Trophoblast cell (in vitro differentiated cells and primary cell): ENCODE results near the gene FAM219A.
"Not testable (repeated sequence)": the region's sequence is repeated elsewhere in the genome, so short reads cannot be mapped to it uniquely, and the experiment has no call there.

Experiments
- DNase-seq, 2 donors: peaks; one replicate each; pipeline ENCODE4 v3.0.0-alpha.2; 2016
- H2AFZ ChIP-seq: 2 replicates; pipeline ENCODE4 v1.6.1; 2013; ENCODE audit warnings: low read length, moderate library complexity, mild to moderate bottlenecking; ENCODE audit not compliant: insufficient read depth, poor library complexity
- H2AK5ac ChIP-seq: 2 replicates; pipeline ENCODE4 v1.6.1; 2013; ENCODE audit warnings: mild to moderate bottlenecking, low read length
- H2BK120ac ChIP-seq: 2 replicates; pipeline ENCODE4 v1.6.1; 2013; ENCODE audit warnings: low read length, mild to moderate bottlenecking, moderate library complexity; ENCODE audit not compliant: insufficient read depth, poor library complexity
- H2BK12ac ChIP-seq: 2 replicates; pipeline ENCODE4 v1.6.1; 2013; ENCODE audit warnings: mild to moderate bottlenecking, low read length, moderate library complexity
- H2BK5ac ChIP-seq: 2 replicates; pipeline ENCODE4 v1.6.1; 2013; ENCODE audit warnings: low read length, low read depth, moderate library complexity, mild to moderate bottlenecking; ENCODE audit not compliant: poor library complexity
- H3K14ac ChIP-seq: 2 replicates; pipeline ENCODE4 v1.6.1; 2013; ENCODE audit warnings: mild to moderate bottlenecking, low read length
- H3K18ac ChIP-seq: 2 replicates; pipeline ENCODE4 v1.6.1; 2013; ENCODE audit warnings: mild to moderate bottlenecking, low read length
- H3K23ac ChIP-seq: 2 replicates; pipeline ENCODE4 v1.6.1; 2013; ENCODE audit warnings: low read length
- H3K27ac ChIP-seq: 2 replicates; pipeline ENCODE4 v1.5.1; 2013; ENCODE audit warnings: low read depth, mild to moderate bottlenecking, inconsistent platforms, low read length, moderate library complexity
- H3K27me3 ChIP-seq: 2 replicates; pipeline ENCODE4 v1.6.1; 2013; ENCODE audit warnings: inconsistent platforms, mild to moderate bottlenecking, low read length, moderate library complexity; ENCODE audit not compliant: insufficient read depth
- H3K36me3 ChIP-seq, 2 experiments: 1 replicate in 1 of 2; 2 replicates in 1 of 2; pipeline ENCODE4 v1.6.1; 2013; ENCODE audit warnings: low read length in 2 of 2, mild to moderate bottlenecking in 2 of 2, moderate library complexity in 1 of 2; ENCODE audit not compliant: insufficient read depth in 2 of 2, control insufficient read depth in 1 of 2
- H3K4ac ChIP-seq: 2 replicates; pipeline ENCODE4 v1.6.1; 2013; ENCODE audit warnings: low read depth, mild to moderate bottlenecking, low read length, moderate library complexity
- H3K4me1 ChIP-seq, 2 experiments: 1 replicate in 1 of 2; 2 replicates in 1 of 2; pipeline ENCODE4 v1.6.1; 2013; ENCODE audit warnings: low read length in 2 of 2, mild to moderate bottlenecking in 2 of 2, moderate library complexity in 1 of 2; ENCODE audit not compliant: insufficient read depth in 2 of 2, control insufficient read depth in 1 of 2
- H3K4me2 ChIP-seq: 2 replicates; pipeline ENCODE4 v1.6.1; 2013; ENCODE audit warnings: inconsistent platforms, mild to moderate bottlenecking, low read length, moderate library complexity
- H3K4me3 ChIP-seq: 2 replicates; pipeline ENCODE4 v1.5.1; 2013; ENCODE audit warnings: mild to moderate bottlenecking, low read depth, low read length, inconsistent platforms
- H3K79me1 ChIP-seq: one replicate; pipeline ENCODE4 v1.6.1; 2013; ENCODE audit warnings: low read length
- H3K79me2 ChIP-seq: 2 replicates; pipeline ENCODE4 v1.6.1; 2013; ENCODE audit warnings: low read length, mild to moderate bottlenecking; ENCODE audit not compliant: control insufficient read depth, insufficient read depth, poor library complexity
- H3K9ac ChIP-seq: 2 replicates; pipeline ENCODE4 v1.6.1; 2013; ENCODE audit warnings: mild to moderate bottlenecking, low read length
- H3K9me3 ChIP-seq: 2 replicates; pipeline ENCODE4 v1.6.1; 2013; ENCODE audit warnings: low read depth, mild to moderate bottlenecking, control low read depth, inconsistent platforms, low read length; ENCODE audit not compliant: insufficient read depth
- H4K12ac ChIP-seq: 2 replicates; pipeline ENCODE4 v1.6.1; 2013; ENCODE audit warnings: low read depth, mild to moderate bottlenecking, low read length, moderate library complexity
- H4K8ac ChIP-seq: 2 replicates; pipeline ENCODE4 v1.6.1; 2013; ENCODE audit warnings: low read depth, mild to moderate bottlenecking, low read length, moderate library complexity
- H4K91ac ChIP-seq: one replicate; pipeline ENCODE4 v1.6.1; 2013; ENCODE audit warnings: low read depth, mild to moderate bottlenecking, low read length, moderate library complexity
- WGBS: extraction: QIAGEN DNeasy Blood & Tissue Kit; methylation state at CpG from one replicate; pipeline ENCODE4 v1.1.7; 2013; ENCODE audit warnings: missing lambda C conversion rate; ENCODE audit not compliant: insufficient read length, insufficient coverage; ENCODE audit errors: extremely low coverage; 5-methylcytosine and 5-hydroxymethylcytosine counted together

Gene FAM219A

GRCh38 chr9:34443976-34444375, 14.4 kb downstream of the FAM219A start:
- H3K18ac ChIP-seq = no peak overlapping the region
- H3K27ac ChIP-seq = no peak overlapping the region
- H2BK120ac ChIP-seq = no peak overlapping the region
- H4K8ac ChIP-seq = no peak overlapping the region
- no peaks in the 10 kb centered on the region for H3K36me3 ChIP-seq
- H4K91ac ChIP-seq = no peak overlapping the region
- no peak overlapping the region for H3K4me3 ChIP-seq
- no peak overlapping the region for H4K12ac ChIP-seq
- H3K14ac ChIP-seq = no peak overlapping the region
- H2AFZ ChIP-seq = no peak overlapping the region
- H3K4ac ChIP-seq = no peak overlapping the region
- no peak overlapping the region for H3K9ac ChIP-seq
- H3K4me1 ChIP-seq = no peaks in the 10 kb centered on the region
- no peak overlapping the region for H2AK5ac ChIP-seq
- H3K23ac ChIP-seq = no peak overlapping the region
- no peaks in the 10 kb centered on the region for H3K27me3 ChIP-seq
- no peaks in the 10 kb centered on the region for H3K9me3 ChIP-seq
- H2BK12ac ChIP-seq = no peak overlapping the region
- H3K79me2 ChIP-seq = no peaks in the 10 kb centered on the region
- no peak overlapping the region for H2BK5ac ChIP-seq
- H3K4me2 ChIP-seq = no peak overlapping the region
- H3K79me1 ChIP-seq = no peaks in the 10 kb centered on the region
- DNase-seq = no peak

- no peak overlapping the region for H3K23ac ChIP-seq
- H3K18ac ChIP-seq = no peak overlapping the region
- no peak overlapping the region for H4K12ac ChIP-seq
- H3K79me2 ChIP-seq = no peaks in the 10 kb centered on the region
- H3K4me3 ChIP-seq = no peak overlapping the region
- no peak overlapping the region for H2BK12ac ChIP-seq
- H3K27ac ChIP-seq = no peak overlapping the region
- H2BK5ac ChIP-seq = no peak overlapping the region
- peaks cover 0 to under 1% of the 10 kb centered on the region in 2 experiments for H3K36me3 ChIP-seq
- no peaks in the 10 kb centered on the region for H3K9me3 ChIP-seq
- no peaks in the 10 kb centered on the region for H3K27me3 ChIP-seq
- H3K9ac ChIP-seq = no peak overlapping the region
- no peak overlapping the region for H3K4me2 ChIP-seq
- H2AK5ac ChIP-seq = no peak overlapping the region
- H2BK120ac ChIP-seq = no peak overlapping the region
- no peak overlapping the region for H2AFZ ChIP-seq
- H3K79me1 ChIP-seq = no peaks in the 10 kb centered on the region
- H4K91ac ChIP-seq = no peak overlapping the region
- no CpG with 5 or more reads among the region's 2 CpGs for WGBS
- DNase-seq = no peak
- H3K4me1 ChIP-seq = no peaks in the 10 kb centered on the region
- H3K14ac ChIP-seq = no peak overlapping the region
- H4K8ac ChIP-seq = no peak overlapping the region
- no peak overlapping the region for H3K4ac ChIP-seq
These were observed 14.8 kb downstream of the FAM219A start for GRCh38 chr9:34443533-34443932.

- Histone ChIP-seq H3K36me3 (peaks cover 4% of the 10 kb centered on the region in 2 experiments), H4K8ac (no peak overlapping the region), H3K9ac (no peak overlapping the region), H2BK120ac (no peak overlapping the region), H2AK5ac (no peak overlapping the region), H4K91ac (no peak overlapping the region), H3K14ac (no peak overlapping the region), H3K4me1 (no peaks in the 10 kb centered on the region), H3K27me3 (no peaks in the 10 kb centered on the region), H3K23ac (no peak overlapping the region), H3K18ac (no peak overlapping the region), H3K4me3 (no peak overlapping the region), H3K4ac (no peak overlapping the region), H3K9me3 (no peaks in the 10 kb centered on the region), H2BK12ac (no peak overlapping the region), H3K4me2 (no peak overlapping the region), H3K79me2 (no peaks in the 10 kb centered on the region), H2BK5ac (no peak overlapping the region), H2AFZ (no peak overlapping the region), H3K79me1 (no peaks in the 10 kb centered on the region), H3K27ac (no peak overlapping the region), H4K12ac (no peak overlapping the region)
- no peak for DNase-seq
- no CpG with 5 or more reads among the region's 1 CpG for WGBS
These were observed 15.6 kb downstream of the FAM219A start for GRCh38 chr9:34442770-34443169.

GRCh38 chr9:34440017-34440416, 18.4 kb downstream of the FAM219A start:
- Histone ChIP-seq H2BK5ac (no peak overlapping the region), H4K12ac (no peak overlapping the region), H3K23ac (no peak overlapping the region), H4K91ac (no peak overlapping the region), H3K18ac (no peak overlapping the region), H3K36me3 (peaks cover 4% of the 10 kb centered on the region in 2 experiments), H3K4me1 (no peaks in the 10 kb centered on the region), H3K27ac (no peak overlapping the region), H3K9me3 (no peaks in the 10 kb centered on the region), H3K79me1 (no peaks in the 10 kb centered on the region), H2AK5ac (no peak overlapping the region), H3K79me2 (no peaks in the 10 kb centered on the region), H4K8ac (no peak overlapping the region), H3K4me3 (no peak overlapping the region), H3K27me3 (no peaks in the 10 kb centered on the region), H2BK12ac (no peak overlapping the region), H3K4ac (no peak overlapping the region), H2BK120ac (no peak overlapping the region), H2AFZ (no peak overlapping the region), H3K4me2 (no peak overlapping the region), H3K9ac (peak overlapping the region; percentile 4), H3K14ac (no peak overlapping the region)
- DNase-seq = no peak

- not testable (repeated sequence) for H3K79me1 ChIP-seq, H2BK12ac ChIP-seq, H3K18ac ChIP-seq, H3K9me3 ChIP-seq, H3K4me1 ChIP-seq, H3K9ac ChIP-seq, H3K23ac ChIP-seq, H4K91ac ChIP-seq, H3K27ac ChIP-seq, H3K27me3 ChIP-seq, H3K36me3 ChIP-seq, H2BK5ac ChIP-seq, H4K12ac ChIP-seq, H3K4me2 ChIP-seq, H3K79me2 ChIP-seq, H4K8ac ChIP-seq, H2AFZ ChIP-seq, H3K4me3 ChIP-seq, H2BK120ac ChIP-seq, H2AK5ac ChIP-seq, DNase-seq, H3K4ac ChIP-seq, H3K14ac ChIP-seq
- WGBS = no CpG with 5 or more reads among the region's 4 CpGs
These were observed 19.9 kb downstream of the FAM219A start for GRCh38 chr9:34438465-34438864.
